HG02870 (cell line): ENCODE data around the gene APOL1.
"Not testable (repeated sequence)": the region's sequence is repeated elsewhere in the genome, so short reads cannot be mapped to it uniquely, and the experiment has no call there.

Experiments used
- ATAC-seq: cut with Tn5 transposase; IDR thresholded peaks from one replicate; pipeline ENCODE4 v1.9.1; 2021; ENCODE audit warnings: mild to moderate bottlenecking, moderate library complexity; ENCODE audit not compliant: unreplicated experiment

Gene APOL1

GRCh38 chr22:36290391-36291075 is 37.6 kb downstream of the APOL1 start:
- ATAC-seq = not testable (repeated sequence)

DNA sequence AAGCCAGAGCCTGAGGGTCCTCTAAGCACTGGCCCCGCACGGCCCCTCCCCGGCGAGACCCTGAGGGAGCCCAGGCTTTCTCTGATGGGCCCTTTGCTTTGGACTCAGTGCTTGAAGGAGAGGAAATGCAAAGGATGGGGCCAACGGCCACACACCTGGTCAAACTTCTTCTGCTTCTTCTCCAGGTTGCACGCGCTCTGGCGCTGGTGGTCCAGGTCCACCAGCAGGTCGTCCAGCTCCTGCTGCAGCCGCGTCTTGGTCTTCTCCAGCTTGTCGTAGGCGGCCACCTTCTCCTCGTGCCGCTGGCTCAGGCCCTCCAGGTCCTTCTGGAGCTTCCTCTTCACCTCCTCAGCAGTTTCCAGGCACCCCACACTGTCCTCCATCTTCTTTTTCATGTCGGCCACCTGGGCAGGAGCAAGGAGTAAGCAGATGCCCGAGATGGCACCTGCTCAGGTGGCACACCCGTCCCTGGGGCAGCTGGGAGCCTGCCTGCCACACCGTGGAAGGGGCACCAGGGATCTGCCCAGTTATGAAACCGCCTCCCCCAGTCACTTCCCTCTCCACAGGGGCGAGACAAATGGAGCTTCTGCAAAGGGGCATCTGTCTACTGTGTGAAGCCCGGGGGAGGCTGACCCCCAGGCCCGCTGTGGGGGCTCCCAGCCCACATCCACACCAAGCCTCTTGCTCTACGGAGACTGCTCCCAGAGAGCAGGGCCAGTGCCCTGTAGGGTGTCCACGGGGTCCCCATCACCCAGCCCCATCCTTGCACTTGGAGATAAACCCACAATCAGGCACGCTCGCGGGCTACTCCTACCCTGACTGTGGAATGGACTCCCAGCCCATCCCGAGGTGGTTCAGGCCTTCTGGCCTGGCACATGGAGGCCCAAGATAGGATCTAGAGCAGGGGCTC is 39.2 kb downstream of the APOL1 start:
- ATAC-seq = no peak

- no peak for ATAC-seq
Measured at GRCh38 chr22:36292823-36293530, 40.0 kb downstream of the APOL1 start.

DNA sequence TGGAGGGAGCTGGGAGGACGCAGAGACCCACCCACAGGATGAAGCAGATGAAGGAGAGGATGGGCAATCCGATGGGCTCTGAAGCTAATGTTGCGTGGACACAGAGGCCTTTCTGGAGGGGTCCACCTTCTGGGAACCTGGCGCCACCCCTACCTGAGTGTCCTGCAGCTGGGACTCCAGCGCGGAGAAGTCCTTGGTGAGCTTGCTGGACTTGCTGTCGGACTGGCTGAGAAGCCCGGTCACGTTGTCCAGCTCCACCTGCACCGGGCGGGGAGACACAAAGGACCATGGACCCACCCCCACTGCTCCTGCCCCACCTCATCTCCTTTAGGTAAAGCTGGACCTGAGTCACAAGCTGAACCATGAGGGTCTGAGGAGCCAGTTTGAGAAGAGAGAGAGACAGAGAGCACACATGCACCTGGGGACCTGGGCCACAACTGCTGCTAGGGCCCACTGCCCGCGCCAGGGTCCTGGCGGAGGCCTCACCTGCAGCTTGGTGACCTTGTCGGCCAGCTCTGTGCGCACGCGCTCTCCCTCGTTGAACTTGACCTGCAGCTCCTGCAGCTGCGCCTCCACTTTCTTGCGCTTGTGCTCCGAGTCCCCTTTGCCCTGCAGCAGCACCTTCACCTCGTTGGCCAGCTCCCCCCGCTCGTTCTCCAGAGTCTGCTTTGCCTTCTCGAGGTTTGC is 40.8 kb downstream of the APOL1 start:
- ATAC-seq = no peak

DNA sequence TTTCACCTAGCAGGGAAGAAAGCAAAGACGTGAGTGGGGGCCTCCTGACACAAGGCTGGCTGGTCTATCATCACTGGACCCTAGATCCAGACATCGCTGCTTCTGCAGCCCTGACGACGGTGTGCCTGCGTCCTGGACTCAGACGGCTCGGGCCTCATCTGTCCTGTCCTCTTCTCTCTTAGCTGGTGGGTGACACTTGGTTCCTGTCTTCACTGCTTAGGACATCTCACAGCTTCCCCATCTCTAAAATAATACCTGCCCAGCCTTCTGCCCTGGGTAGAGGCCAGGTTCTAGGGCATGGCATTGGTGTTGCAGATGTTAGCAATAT is 41.3 kb downstream of the APOL1 start:
- ATAC-seq = no peak

GRCh38 chr22:36294801-36295200 is 41.9 kb downstream of the APOL1 start:
- no peak for ATAC-seq

- ATAC-seq = no peak
Measured at GRCh38 chr22:36295247-36295646, 42.3 kb downstream of the APOL1 start.

DNA sequence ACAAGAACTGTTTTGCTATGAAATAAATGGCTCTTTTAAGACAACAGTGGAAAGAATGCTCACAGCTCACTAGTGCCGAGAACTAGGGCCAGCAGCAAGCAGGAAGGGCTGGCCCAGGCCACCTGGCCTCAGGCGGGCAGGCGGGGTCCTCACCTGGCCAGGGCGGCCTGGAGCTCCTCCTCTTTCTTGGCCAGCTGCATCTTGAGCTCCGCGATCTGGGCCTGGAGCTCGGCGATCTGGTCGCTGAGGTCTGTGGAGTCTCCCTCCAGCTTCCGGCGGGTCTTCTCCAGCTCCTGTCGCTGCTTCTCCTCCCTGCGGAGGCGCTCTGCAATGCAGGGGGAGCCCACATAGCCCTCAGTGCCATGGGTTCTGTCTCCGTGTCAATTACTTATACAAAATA is 43.8 kb downstream of the APOL1 start:
- ATAC-seq = no peak

DNA sequence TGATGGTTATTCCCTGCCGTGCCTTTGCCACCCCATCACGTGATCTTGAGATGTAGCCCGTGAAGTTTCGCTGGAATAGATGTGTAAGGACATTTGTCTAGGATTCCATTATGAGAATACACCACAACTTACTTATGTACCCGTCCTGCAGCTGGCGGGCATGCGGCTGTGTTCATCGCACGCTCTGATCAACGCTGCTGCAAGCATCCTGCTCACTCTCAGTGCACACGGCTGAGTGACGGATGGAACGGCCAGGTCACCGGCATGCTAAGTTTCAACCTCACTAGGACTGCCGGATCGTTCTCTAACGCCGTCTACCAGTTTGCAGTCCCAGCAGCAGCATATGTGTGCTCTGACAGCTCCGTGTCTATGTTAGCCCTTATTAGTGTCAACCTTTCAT is 44.6 kb downstream of the APOL1 start:
- no peak for ATAC-seq

GRCh38 chr22:36298118-36298517 is 45.2 kb downstream of the APOL1 start:
- no peak for ATAC-seq

- no peak for ATAC-seq
Measured at GRCh38 chr22:36298601-36299000, 45.7 kb downstream of the APOL1 start.

DNA sequence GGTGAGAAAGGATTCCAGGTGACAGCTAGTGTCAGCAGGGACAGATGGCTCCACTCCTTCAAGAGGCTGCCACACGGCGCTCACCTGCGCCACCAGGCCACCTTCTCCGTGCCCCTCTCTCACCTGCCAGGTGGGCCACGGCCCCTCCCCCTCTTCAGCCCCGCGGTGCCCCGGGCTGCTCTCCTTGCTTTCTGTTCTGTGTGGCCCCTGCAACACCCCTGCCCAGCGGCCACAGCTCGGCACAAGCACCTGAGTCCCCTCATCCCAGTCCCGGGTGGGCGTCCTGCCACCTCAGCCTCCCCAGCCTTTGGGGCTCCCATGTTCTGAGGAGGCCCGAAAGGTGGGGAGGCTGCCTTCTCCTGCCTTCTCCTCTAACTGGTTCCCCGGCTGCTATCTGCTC is 46.4 kb downstream of the APOL1 start:
- ATAC-seq = no peak

GRCh38 chr22:36299911-36300310 is 47.0 kb downstream of the APOL1 start:
- no peak for ATAC-seq

DNA sequence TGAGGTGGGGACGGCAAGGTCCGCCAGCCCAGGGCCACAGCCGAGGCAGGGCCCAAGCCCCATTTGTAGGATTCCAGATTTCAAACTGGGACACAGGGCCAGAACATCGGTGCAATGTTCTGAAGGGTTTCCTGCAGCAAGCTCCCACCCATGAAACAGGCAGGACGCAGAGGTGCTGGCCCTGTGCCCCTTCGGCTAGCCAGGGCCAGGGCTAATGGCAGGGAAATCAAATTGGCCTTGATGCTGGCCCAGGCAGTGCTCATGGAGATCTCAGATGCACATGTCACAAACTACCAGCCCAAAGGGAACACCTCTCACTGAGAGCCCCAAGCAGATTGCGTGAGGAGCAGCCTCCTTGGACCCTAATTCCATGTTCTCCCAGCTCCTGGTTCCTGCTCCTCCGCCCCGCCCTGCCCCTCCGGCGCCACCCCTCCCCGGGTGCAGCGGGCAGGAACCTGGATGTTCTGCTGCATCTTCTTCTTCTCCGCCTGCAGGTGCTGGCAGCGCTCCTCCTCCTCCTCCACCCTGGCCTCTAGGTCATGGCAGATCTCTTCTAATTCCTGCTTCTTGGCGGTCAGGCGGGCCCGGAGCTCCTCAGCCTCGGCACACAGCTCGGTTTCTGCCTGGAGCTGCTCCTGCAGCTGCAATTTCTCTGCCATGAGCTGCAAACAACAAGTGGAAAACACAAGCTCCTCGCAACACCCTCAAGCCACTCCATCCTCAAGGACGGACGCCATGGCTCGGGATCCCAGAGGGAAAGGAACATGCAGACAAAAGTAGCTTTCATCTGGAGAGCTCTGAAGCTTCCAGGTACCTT is 47.7 kb downstream of the APOL1 start:
- ATAC-seq = no peak

DNA sequence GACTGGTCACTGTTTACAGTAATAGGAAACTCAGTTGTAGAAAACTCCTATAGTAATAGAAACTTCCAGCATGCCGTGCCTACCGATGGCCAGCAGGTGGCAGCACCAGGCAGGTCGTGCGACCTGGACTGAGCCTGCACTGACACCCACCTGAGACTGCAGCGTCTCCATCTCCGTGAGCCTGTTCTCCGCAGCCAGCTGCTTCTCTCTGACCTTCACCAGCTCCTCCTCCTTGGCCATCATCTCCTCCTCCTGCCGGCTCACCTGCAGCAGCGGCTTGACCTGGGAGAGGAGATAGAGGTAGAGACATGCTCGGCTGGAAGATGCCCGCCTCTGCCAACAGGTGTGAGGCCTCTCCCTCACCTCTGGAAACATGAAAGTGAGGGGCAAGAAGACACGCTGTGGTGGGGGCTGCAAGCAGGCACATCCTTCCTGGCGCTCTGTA is 48.5 kb downstream of the APOL1 start:
- no peak for ATAC-seq

DNA sequence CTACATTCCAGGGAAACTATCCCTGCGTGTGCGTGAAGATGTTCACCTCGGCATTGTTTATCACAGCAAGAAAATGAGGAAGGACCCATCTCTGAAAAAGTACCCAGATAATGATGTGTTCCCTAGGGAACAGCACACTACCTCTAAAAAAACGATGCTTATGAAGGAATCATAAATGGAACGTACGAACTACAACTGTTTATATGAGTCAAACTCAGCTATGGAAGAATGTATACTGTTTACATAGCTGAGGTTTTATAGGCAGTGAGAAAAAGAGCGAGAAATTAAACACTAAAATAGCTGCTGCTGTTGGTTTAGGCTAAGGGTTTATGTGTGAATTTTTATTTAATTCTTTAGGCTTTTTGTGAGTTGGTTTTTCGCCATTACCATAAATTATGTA is 48.9 kb downstream of the APOL1 start:
- ATAC-seq = no peak

- no peak for ATAC-seq
Measured at GRCh38 chr22:36302439-36303114, 49.6 kb downstream of the APOL1 start.

- no peak for ATAC-seq
Measured at GRCh38 chr22:36303115-36303467, 50.2 kb downstream of the APOL1 start.

GRCh38 chr22:36303874-36304273 is 50.9 kb downstream of the APOL1 start:
- ATAC-seq = no peak

DNA sequence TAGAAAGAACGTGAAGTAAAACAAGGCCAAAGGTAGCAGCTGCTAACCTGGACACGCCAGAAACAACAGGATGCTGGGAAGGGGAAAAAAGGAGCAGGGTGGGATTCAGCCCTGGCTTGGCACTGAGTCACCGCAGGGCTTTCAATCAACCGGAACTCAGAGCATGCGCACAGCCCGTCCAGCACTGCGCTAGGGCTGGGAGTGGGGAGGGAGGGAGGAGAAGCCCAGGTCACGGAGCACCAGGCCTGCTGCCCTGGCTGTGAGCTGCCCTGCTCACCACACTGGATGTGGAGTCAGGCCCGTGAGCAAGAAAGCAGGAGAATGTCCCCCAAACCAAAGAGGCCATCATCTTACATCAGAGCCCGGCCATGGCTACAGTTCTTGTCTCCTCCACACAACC is 51.5 kb downstream of the APOL1 start:
- no peak for ATAC-seq
